ENCODE data around the gene GALNT7.

GALNT7 gene

GRCh38 chr4:173301518-173302201, 133.0 kb downstream of the GALNT7 start:
- peak; percentile 63 for DNase-seq (ENCODE audit: low read depth)
- no peak for TF ChIP-seq MYC (IDR thresholded peaks at IDR 0.05; ENCODE audit: low read depth, low read length)
- TF ChIP-seq, protein P1, sequence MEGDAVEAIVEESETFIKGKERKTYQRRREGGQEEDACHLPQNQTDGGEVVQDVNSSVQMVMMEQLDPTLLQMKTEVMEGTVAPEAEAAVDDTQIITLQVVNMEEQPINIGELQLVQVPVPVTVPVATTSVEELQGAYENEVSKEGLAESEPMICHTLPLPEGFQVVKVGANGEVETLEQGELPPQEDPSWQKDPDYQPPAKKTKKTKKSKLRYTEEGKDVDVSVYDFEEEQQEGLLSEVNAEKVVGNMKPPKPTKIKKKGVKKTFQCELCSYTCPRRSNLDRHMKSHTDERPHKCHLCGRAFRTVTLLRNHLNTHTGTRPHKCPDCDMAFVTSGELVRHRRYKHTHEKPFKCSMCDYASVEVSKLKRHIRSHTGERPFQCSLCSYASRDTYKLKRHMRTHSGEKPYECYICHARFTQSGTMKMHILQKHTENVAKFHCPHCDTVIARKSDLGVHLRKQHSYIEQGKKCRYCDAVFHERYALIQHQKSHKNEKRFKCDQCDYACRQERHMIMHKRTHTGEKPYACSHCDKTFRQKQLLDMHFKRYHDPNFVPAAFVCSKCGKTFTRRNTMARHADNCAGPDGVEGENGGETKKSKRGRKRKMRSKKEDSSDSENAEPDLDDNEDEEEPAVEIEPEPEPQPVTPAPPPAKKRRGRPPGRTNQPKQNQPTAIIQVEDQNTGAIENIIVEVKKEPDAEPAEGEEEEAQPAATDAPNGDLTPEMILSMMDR (IDR thresholded peaks at IDR 0.05; ENCODE audit: low read depth, low read length): peak; percentile 49
- TF ChIP-seq MAX (IDR thresholded peaks at IDR 0.05; ENCODE audit: low read depth, low read length): no peak
- TF ChIP-seq POLR2A (IDR thresholded peaks at IDR 0.05; ENCODE audit: extremely low read depth, insufficient read length): no peak

GRCh38 chr4:173307778-173308177, 139.2 kb downstream of the GALNT7 start:
- DNase-seq (ENCODE audit: low read depth): no peak
- no peak overlapping the region for H3K4me3 ChIP-seq (ENCODE audit: low read depth, low read length)
- no peak for TF ChIP-seq MAX (IDR thresholded peaks at IDR 0.05; ENCODE audit: low read depth, low read length)
- TF ChIP-seq MYC (IDR thresholded peaks at IDR 0.05; ENCODE audit: low read depth, low read length): no peak
- no peak for TF ChIP-seq POLR2A (IDR thresholded peaks at IDR 0.05; ENCODE audit: extremely low read depth, insufficient read length)
- TF ChIP-seq, protein P1 (IDR thresholded peaks at IDR 0.05; ENCODE audit: low read depth, low read length): no peak

More at GRCh38 chr4:173301518-173302201, 133.0 kb downstream of the GALNT7 start:
- no peak overlapping the region for H3K4me3 ChIP-seq (ENCODE audit: low read depth, low read length)

GRCh38 chr4:173311368-173311767, 142.8 kb downstream of the GALNT7 start:
- no peak for TF ChIP-seq POLR2A (IDR thresholded peaks at IDR 0.05; ENCODE audit: extremely low read depth, insufficient read length)
- no peak for TF ChIP-seq MAX (IDR thresholded peaks at IDR 0.05; ENCODE audit: low read depth, low read length)
- TF ChIP-seq MYC (IDR thresholded peaks at IDR 0.05; ENCODE audit: low read depth, low read length): no peak
- no peak for DNase-seq (ENCODE audit: low read depth)
- H3K4me3 ChIP-seq (ENCODE audit: low read depth, low read length): no peak overlapping the region

DNA sequence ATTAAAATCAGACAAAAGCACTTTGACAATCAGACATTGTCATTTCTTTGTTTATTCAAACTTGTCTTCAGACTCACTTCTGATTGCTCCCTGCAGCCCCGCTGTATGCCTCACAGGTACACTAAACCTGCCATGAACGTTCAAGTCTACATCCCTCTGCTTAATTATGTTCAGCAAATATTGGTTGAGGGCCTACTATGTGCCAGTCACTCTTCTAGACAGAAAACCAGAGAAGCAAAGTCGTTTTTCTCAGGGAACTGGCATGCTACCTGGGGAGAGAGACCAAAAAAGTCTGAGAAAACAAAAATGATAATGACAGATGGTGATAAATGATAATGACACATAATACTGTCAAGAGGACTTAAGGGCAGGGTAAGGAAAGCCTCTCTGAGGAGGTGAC, 146.1 kb downstream of the GALNT7 start:
- no peak for TF ChIP-seq MAX (IDR thresholded peaks at IDR 0.05; ENCODE audit: low read depth, low read length)
- TF ChIP-seq, protein P1 (IDR thresholded peaks at IDR 0.05; ENCODE audit: low read depth, low read length): no peak
- no peak for TF ChIP-seq MYC (IDR thresholded peaks at IDR 0.05; ENCODE audit: low read depth, low read length)
- no peak for TF ChIP-seq POLR2A (IDR thresholded peaks at IDR 0.05; ENCODE audit: extremely low read depth, insufficient read length)
- DNase-seq (ENCODE audit: low read depth): no peak
- no peak overlapping the region for H3K4me3 ChIP-seq (ENCODE audit: low read depth, low read length)

DNA sequence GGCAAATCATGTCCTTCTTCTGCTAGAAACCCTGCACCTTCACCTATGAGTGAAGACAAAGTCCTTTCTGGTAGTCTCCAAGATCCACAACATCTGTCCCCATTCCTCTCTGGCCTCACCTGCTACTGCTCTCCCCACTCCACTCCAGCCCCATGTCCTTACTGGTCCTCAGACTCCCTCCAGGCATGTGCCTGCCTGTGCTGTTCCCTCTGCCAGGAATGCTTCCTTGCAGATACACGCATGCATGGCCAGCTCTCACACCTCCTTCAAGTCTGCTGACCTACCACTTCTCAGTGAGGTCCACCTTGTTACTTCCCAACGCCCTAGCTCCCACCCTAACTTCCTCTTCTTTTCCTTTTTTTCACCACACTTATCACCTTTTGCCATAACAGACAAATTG, 147.4 kb downstream of the GALNT7 start:
- H3K4me3 ChIP-seq (ENCODE audit: low read depth, low read length): no peak overlapping the region
- no peak for TF ChIP-seq POLR2A (IDR thresholded peaks at IDR 0.05; ENCODE audit: extremely low read depth, insufficient read length)
- no peak for TF ChIP-seq MYC (IDR thresholded peaks at IDR 0.05; ENCODE audit: low read depth, low read length)
- no peak for TF ChIP-seq MAX (IDR thresholded peaks at IDR 0.05; ENCODE audit: low read depth, low read length)
- TF ChIP-seq, protein P1 (IDR thresholded peaks at IDR 0.05; ENCODE audit: low read depth, low read length): no peak
- no peak for DNase-seq (ENCODE audit: low read depth)

DNA sequence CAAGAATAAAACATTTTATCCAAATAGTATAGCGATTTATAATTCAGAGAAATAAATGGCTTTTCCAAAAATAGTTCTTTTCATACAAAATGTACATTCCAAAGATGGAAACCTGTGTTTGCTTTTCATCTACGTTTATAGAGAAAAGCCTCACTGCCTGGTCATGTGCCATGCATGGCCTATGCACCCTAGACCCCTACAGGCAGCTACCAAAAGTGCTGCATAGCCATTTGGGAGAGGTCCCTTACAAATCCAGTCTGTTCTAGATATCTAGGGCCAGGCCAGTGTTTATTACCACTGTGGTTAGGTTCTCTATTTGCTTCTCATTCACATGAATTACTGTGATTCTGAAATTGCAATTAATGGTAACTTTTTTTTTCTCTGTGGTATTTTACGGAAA, 148.4 kb downstream of the GALNT7 start:
- TF ChIP-seq, protein P1 (IDR thresholded peaks at IDR 0.05; ENCODE audit: low read depth, low read length): peak; percentile 46
- no peak for TF ChIP-seq MAX (IDR thresholded peaks at IDR 0.05; ENCODE audit: low read depth, low read length)
- no peak for TF ChIP-seq POLR2A (IDR thresholded peaks at IDR 0.05; ENCODE audit: extremely low read depth, insufficient read length)
- TF ChIP-seq MYC (IDR thresholded peaks at IDR 0.05; ENCODE audit: low read depth, low read length): no peak
- DNase-seq (ENCODE audit: low read depth): peak; percentile 51
- no peak overlapping the region for H3K4me3 ChIP-seq (ENCODE audit: low read depth, low read length)
